Nephron (organoid): ENCODE results near the gene FRMD1.
A peak's percentile ranks its signal among the peaks of the same experiment; 100 is the strongest.

Experiments used
- H3K27ac Mint-ChIP-seq, 3 experiments: 2 replicates each; pipeline ENCODE4 v1.8.0; 2020; ENCODE audit warnings: mixed read lengths in 3 of 3, mild to moderate bottlenecking in 2 of 3, moderate library complexity in 1 of 3
- H3K27me3 Mint-ChIP-seq: 2 replicates; pipeline ENCODE4 v1.8.0; 2021; ENCODE audit warnings: low read depth, mild to moderate bottlenecking, moderate library complexity, mixed read lengths
- H3K36me3 Mint-ChIP-seq: 2 replicates; pipeline ENCODE4 v1.8.0; 2020; ENCODE audit warnings: low read depth, mixed read lengths
- H3K4me1 Mint-ChIP-seq: 2 replicates; pipeline ENCODE4 v1.8.0; 2020; ENCODE audit warnings: mixed read lengths
- H3K4me3 Mint-ChIP-seq, 3 experiments: 2 replicates each; pipeline ENCODE4 v1.8.0; 2020; ENCODE audit warnings: mild to moderate bottlenecking in 3 of 3, mixed read lengths in 3 of 3, moderate library complexity in 2 of 3
- H3K9me3 Mint-ChIP-seq: 2 replicates; pipeline ENCODE4 v1.8.0; 2020; ENCODE audit warnings: mixed read lengths
- CTCF ChIP-seq, 3 experiments: fragments of 200-600 bp; sonication (generic); IDR thresholded peaks; one replicate each; pipeline ENCODE4 v1.5.0; 2021; ENCODE audit warnings: antibody characterized with exemption in 3 of 3; ENCODE audit not compliant: unreplicated experiment in 3 of 3

FRMD1 gene

GRCh38 chr6:168039849-168040248, 39.2 kb downstream of the FRMD1 start:
- TF ChIP-seq CTCF (IDR thresholded peaks at IDR 0.05; ENCODE audit: unreplicated experiment in 3 of 3) = no peak
- Mint-ChIP-seq H3K27me3 (peaks cover 9% of the 10 kb centered on the region), H3K27ac (no peak overlapping the region), H3K9me3 (peaks cover 49% of the 10 kb centered on the region), H3K4me1 (peaks cover 16% of the 10 kb centered on the region), H3K36me3 (peaks cover 19% of the 10 kb centered on the region), H3K4me3 (no peak overlapping the region)

GRCh38 chr6:168039301-168039700, 39.7 kb downstream of the FRMD1 start:
- Mint-ChIP-seq H3K27me3 (peaks cover 11% of the 10 kb centered on the region), H3K9me3 (peaks cover 52% of the 10 kb centered on the region), H3K4me1 (peaks cover 17% of the 10 kb centered on the region), H3K36me3 (peaks cover 19% of the 10 kb centered on the region), H3K27ac (no peak overlapping the region), H3K4me3 (no peak overlapping the region)
- no peak for TF ChIP-seq CTCF (IDR thresholded peaks at IDR 0.05; ENCODE audit: unreplicated experiment in 3 of 3)

GRCh38 chr6:168038576-168039140, 40.4 kb downstream of the FRMD1 start:
- H3K27ac Mint-ChIP-seq = no peak overlapping the region
- TF ChIP-seq CTCF (IDR thresholded peaks at IDR 0.05; ENCODE audit: unreplicated experiment in 3 of 3) = no peak
- peaks cover 20% of the 10 kb centered on the region for H3K4me1 Mint-ChIP-seq
- H3K27me3 Mint-ChIP-seq = peaks cover 11% of the 10 kb centered on the region
- H3K9me3 Mint-ChIP-seq = peaks cover 54% of the 10 kb centered on the region
- no peak overlapping the region for H3K4me3 Mint-ChIP-seq
- H3K36me3 Mint-ChIP-seq = peaks cover 19% of the 10 kb centered on the region

GRCh38 chr6:168037856-168038255, 41.2 kb downstream of the FRMD1 start:
- no peak for TF ChIP-seq CTCF (IDR thresholded peaks at IDR 0.05; ENCODE audit: unreplicated experiment in 3 of 3)
- peaks cover 25% of the 10 kb centered on the region for H3K4me1 Mint-ChIP-seq
- peaks cover 19% of the 10 kb centered on the region for H3K36me3 Mint-ChIP-seq

GRCh38 chr6:168037242-168037641, 41.8 kb downstream of the FRMD1 start:
- H3K27ac Mint-ChIP-seq = peak overlapping the region in 1 of 3 experiments; percentile 53
- H3K27me3 Mint-ChIP-seq = peaks cover 11% of the 10 kb centered on the region
- H3K36me3 Mint-ChIP-seq = peaks cover 19% of the 10 kb centered on the region
- peaks cover 50% of the 10 kb centered on the region for H3K9me3 Mint-ChIP-seq
- H3K4me3 Mint-ChIP-seq = no peak overlapping the region
- peaks cover 28% of the 10 kb centered on the region for H3K4me1 Mint-ChIP-seq
- no peak for TF ChIP-seq CTCF (IDR thresholded peaks at IDR 0.05; ENCODE audit: unreplicated experiment in 3 of 3)

More at GRCh38 chr6:168037856-168038255, 41.2 kb downstream of the FRMD1 start:
- peaks cover 11% of the 10 kb centered on the region for H3K27me3 Mint-ChIP-seq
- H3K27ac Mint-ChIP-seq = no peak overlapping the region
- peaks cover 55% of the 10 kb centered on the region for H3K9me3 Mint-ChIP-seq
- H3K4me3 Mint-ChIP-seq = no peak overlapping the region
